ENCODE measurements around the gene GARIN5A.

DNA sequence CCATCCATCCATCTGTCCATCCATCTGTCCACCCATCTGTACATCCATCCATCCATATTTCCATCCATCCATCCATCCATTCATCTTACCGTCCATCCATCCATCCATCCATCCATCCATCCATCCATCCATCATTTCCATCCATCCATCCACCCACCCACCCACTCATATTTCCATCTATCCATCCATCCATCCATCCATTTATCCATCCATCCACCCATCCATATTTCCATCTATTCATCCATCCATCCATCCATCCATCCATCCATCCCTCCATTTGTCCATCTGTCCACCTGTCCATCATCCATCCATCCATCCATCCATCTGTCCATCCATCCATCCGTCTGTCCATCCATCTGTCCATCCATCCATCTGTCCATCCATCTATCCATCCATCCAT lies 20.7 kb downstream of the GARIN5A start:
- TF ChIP-seq, protein P1, sequence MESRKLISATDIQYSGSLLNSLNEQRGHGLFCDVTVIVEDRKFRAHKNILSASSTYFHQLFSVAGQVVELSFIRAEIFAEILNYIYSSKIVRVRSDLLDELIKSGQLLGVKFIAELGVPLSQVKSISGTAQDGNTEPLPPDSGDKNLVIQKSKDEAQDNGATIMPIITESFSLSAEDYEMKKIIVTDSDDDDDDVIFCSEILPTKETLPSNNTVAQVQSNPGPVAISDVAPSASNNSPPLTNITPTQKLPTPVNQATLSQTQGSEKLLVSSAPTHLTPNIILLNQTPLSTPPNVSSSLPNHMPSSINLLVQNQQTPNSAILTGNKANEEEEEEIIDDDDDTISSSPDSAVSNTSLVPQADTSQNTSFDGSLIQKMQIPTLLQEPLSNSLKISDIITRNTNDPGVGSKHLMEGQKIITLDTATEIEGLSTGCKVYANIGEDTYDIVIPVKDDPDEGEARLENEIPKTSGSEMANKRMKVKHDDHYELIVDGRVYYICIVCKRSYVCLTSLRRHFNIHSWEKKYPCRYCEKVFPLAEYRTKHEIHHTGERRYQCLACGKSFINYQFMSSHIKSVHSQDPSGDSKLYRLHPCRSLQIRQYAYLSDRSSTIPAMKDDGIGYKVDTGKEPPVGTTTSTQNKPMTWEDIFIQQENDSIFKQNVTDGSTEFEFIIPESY (IDR thresholded peaks at IDR 0.05; ENCODE audit: borderline replicate concordance, low read depth): no peak
- TF ChIP-seq EP300 (IDR thresholded peaks at IDR 0.05; ENCODE audit: borderline replicate concordance in 1 of 2, low read depth in 1 of 2, low read length in 1 of 2) (no peak), RAD21 (IDR thresholded peaks at IDR 0.05; ENCODE audit: low read length) (no peak), RCOR1 (IDR thresholded peaks at IDR 0.05; ENCODE audit: low read length) (no peak), YY1 (IDR thresholded peaks at IDR 0.05; ENCODE audit: low read depth) (no peak), JUND (IDR thresholded peaks at IDR 0.05) (no peak), POLR2AphosphoS5 (IDR thresholded peaks at IDR 0.05; ENCODE audit: low read depth, low read length) (no peak)
- TF ChIP-seq, protein P2, sequence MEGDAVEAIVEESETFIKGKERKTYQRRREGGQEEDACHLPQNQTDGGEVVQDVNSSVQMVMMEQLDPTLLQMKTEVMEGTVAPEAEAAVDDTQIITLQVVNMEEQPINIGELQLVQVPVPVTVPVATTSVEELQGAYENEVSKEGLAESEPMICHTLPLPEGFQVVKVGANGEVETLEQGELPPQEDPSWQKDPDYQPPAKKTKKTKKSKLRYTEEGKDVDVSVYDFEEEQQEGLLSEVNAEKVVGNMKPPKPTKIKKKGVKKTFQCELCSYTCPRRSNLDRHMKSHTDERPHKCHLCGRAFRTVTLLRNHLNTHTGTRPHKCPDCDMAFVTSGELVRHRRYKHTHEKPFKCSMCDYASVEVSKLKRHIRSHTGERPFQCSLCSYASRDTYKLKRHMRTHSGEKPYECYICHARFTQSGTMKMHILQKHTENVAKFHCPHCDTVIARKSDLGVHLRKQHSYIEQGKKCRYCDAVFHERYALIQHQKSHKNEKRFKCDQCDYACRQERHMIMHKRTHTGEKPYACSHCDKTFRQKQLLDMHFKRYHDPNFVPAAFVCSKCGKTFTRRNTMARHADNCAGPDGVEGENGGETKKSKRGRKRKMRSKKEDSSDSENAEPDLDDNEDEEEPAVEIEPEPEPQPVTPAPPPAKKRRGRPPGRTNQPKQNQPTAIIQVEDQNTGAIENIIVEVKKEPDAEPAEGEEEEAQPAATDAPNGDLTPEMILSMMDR (IDR thresholded peaks at IDR 0.05): no peak
- TF ChIP-seq, protein P3, sequence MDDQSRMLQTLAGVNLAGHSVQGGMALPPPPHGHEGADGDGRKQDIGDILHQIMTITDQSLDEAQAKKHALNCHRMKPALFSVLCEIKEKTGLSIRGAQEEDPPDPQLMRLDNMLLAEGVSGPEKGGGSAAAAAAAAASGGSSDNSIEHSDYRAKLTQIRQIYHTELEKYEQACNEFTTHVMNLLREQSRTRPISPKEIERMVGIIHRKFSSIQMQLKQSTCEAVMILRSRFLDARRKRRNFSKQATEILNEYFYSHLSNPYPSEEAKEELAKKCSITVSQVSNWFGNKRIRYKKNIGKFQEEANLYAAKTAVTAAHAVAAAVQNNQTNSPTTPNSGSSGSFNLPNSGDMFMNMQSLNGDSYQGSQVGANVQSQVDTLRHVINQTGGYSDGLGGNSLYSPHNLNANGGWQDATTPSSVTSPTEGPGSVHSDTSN (IDR thresholded peaks at IDR 0.05): no peak

Data from SK-N-SH (cell line).